ENCODE measurements around the gene TENM4. TPM values are rescaled to one million over a fixed set of nuclear protein-coding genes. Genes with fewer than 3 reads are reported as not detected.

The TENM4 gene
- total and polyA plus RNA-seq, 2 of the 13 experiments (the other 11 are each of a cell fraction or from before 2014, with no cell fraction given): not detected

- no peak overlapping the region for H3K4me2 ChIP-seq (ENCODE audit: low read depth, low read length)
- no peaks in the 10 kb centered on the region for H3K4me1 ChIP-seq (ENCODE audit: insufficient read depth, low read length)
- no peak overlapping the region for H2AFZ ChIP-seq (ENCODE audit: low read length)
- TF ChIP-seq CREM (IDR thresholded peaks at IDR 0.05) (no peak), CREM (CRISPR knock-in tag; IDR thresholded peaks at IDR 0.05) (no peak), FOXO4 (CRISPR knock-in tag; conservative IDR thresholded peaks at IDR 0.05) (no peak), MYC (CRISPR knock-in tag; IDR thresholded peaks at IDR 0.05; ENCODE audit: borderline replicate concordance) (no peak), ZNF879 (CRISPR knock-in tag; IDR thresholded peaks at IDR 0.05) (no peak), ZNF205 (CRISPR knock-in tag; IDR thresholded peaks at IDR 0.05) (no peak), ZNF781 (CRISPR knock-in tag; IDR thresholded peaks at IDR 0.05; ENCODE audit: borderline replicate concordance, not compliant biosample characterization) (no peak), ZNF841 (CRISPR knock-in tag; IDR thresholded peaks at IDR 0.05; ENCODE audit: borderline replicate concordance) (no peak), ATM (IDR thresholded peaks at IDR 0.05; ENCODE audit: borderline replicate concordance) (no peak), STAT6 (CRISPR knock-in tag; IDR thresholded peaks at IDR 0.05; ENCODE audit: borderline replicate concordance) (no peak), ZNF180 (CRISPR knock-in tag; IDR thresholded peaks at IDR 0.05; ENCODE audit: borderline replicate concordance, low read depth) (no peak), SIN3B (IDR thresholded peaks at IDR 0.05; ENCODE audit: low read length) (no peak), TEAD2 (CRISPR knock-in tag; IDR thresholded peaks at IDR 0.05) (no peak), ZIK1 (CRISPR knock-in tag; IDR thresholded peaks at IDR 0.05; ENCODE audit: borderline replicate concordance, low read depth) (no peak), NKX3-1 (CRISPR knock-in tag; IDR thresholded peaks at IDR 0.05) (no peak)
- in situ Hi-C loops (cut with HindIII; ENCODE audit: extremely low pct_ligation_motif_present, low pct_unique_long_range_greater_than_20kb): no loop called here
- no peak for FAIRE-seq
- H3K79me2 ChIP-seq (ENCODE audit: insufficient read depth, low read length): no peaks in the 10 kb centered on the region
- H4K20me1 ChIP-seq (ENCODE audit: insufficient read depth, low read length): no peaks in the 10 kb centered on the region
- intact Hi-C loops (cut with micrococcal nuclease; ENCODE audit: unreplicated experiment): no loop called here
- no peak overlapping the region for H3K9ac ChIP-seq (ENCODE audit: insufficient read depth, low read depth, low read length)
- 10% methylated on average over 7 of the region's 7 CpGs for WGBS (ENCODE audit: low lambda C conversion rate)
- no peaks in the 10 kb centered on the region for H3K36me3 ChIP-seq (replicated peaks in 1 of 2; ENCODE audit: control insufficient read depth in 1 of 2, insufficient read depth in 2 of 2, low read length in 2 of 2)
- ATAC-seq: no peak
- no peak for DNase-seq (ENCODE audit: low spot score)
- no peak overlapping the region for H3K27ac ChIP-seq (ENCODE audit: extremely low read length, insufficient read depth, low read length)
- POLR2A ChIA-PET: no interaction called here
- peaks cover 3 to 12% of the 10 kb centered on the region in 2 experiments; a peak in 3 of 5 replicates for H3K27me3 ChIP-seq (ENCODE audit: control insufficient read depth in 1 of 2, insufficient read depth in 2 of 2, low read length in 2 of 2)
- BruUV-seq (replicated peaks): no TSS peak
- H3K9me3 ChIP-seq (ENCODE audit: low read length): no peaks in the 10 kb centered on the region
- no peak overlapping the region for H3K4me3 ChIP-seq (replicated peaks in 1 of 3; ENCODE audit: insufficient read depth in 1 of 3, low read depth in 2 of 3, low read length in 3 of 3)
- CTCF ChIA-PET (ENCODE audit: low intra/inter-chr PET ratio, low total read pairs): no interaction called here
Observed at GRCh38 chr11:78748918-78749690, 691.7 kb downstream of the TENM4 start.

Measured in HepG2 (cell line).